Endothelial cell of umbilical vein (primary cell): ENCODE results near the gene FUT4. TPM values are rescaled to one million over a fixed set of nuclear protein-coding genes. Genes with fewer than 3 reads are reported as not detected.

Experiments
- BruUV-seq: library from RNA; stranded (reverse); fragments of 400-500 nt; replicated peaks from 2 replicates; lab custom pipeline; 2021; lab: Mats Ljungman, UMichigan
- CTCF ChIA-PET: fragments of 300-600, 350-600 bp; sonication (Branson Sonifier 250); formaldehyde crosslinking; loops from one replicate; lab custom pipeline; 2021; ENCODE audit warnings: antibody characterized with exemption, inconsistent platforms; lab: Charles Lee
- POLR2A ChIA-PET: fragments of 300-600, 350-600 bp; sonication (Branson Sonifier 250); formaldehyde crosslinking; loops from one replicate; lab custom pipeline; 2021; ENCODE audit warnings: antibody characterized with exemption, inconsistent platforms; lab: Charles Lee
- DNase-seq: peaks from one replicate; pipeline ENCODE4 v3.0.0-alpha.2; 2011; ENCODE audit warnings: low read depth, low spot score
- FAIRE-seq: peaks from 2 replicates; lab custom pipeline; 2011; peaks lifted over from hg19 to GRCh38; lab: Jason Lieb, UNC
- H2AFZ ChIP-seq: 2 replicates; pipeline ENCODE4 v1.6.0; 2012; ENCODE audit warnings: low read depth, low read length, control low read depth, inconsistent platforms
- H3K27ac ChIP-seq: 2 replicates; pipeline ENCODE4 v1.5.1; 2011; ENCODE audit warnings: low read depth, mild to moderate bottlenecking, control low read depth, low read length, moderate library complexity; ENCODE audit not compliant: insufficient read depth
- H3K27me3 ChIP-seq, 2 experiments: 2 replicates each; pipeline versions ENCODE4 v1.6.0 to v1.6.1; 2011; ENCODE audit warnings: low read length in 2 of 2, mixed read lengths in 1 of 2; ENCODE audit not compliant: control insufficient read depth in 2 of 2, insufficient read depth in 2 of 2
- H3K36me3 ChIP-seq, 2 experiments: 2 replicates in 1 of 2; 3 replicates in 1 of 2; pipeline ENCODE4 v1.5.1; 2011; ENCODE audit warnings: low read length in 2 of 2, mild to moderate bottlenecking in 1 of 2, moderate library complexity in 1 of 2; ENCODE audit not compliant: control insufficient read depth in 2 of 2, insufficient read depth in 2 of 2; ENCODE audit errors: extremely low read depth in 1 of 2
- H3K4me1 ChIP-seq: 3 replicates; pipeline ENCODE4 v1.5.1; 2011; ENCODE audit warnings: mild to moderate bottlenecking, low read length; ENCODE audit not compliant: control insufficient read depth, insufficient read depth; ENCODE audit errors: extremely low read depth
- H3K4me2 ChIP-seq: 2 replicates; pipeline ENCODE4 v1.6.1; 2011; ENCODE audit warnings: low read length, control low read depth, mixed read lengths; ENCODE audit not compliant: insufficient read depth
- H3K4me3 ChIP-seq, 3 experiments: fragments of 200-600 bp in 1 of 3; sonication (generic), shearing (Covaris generic) in 1 of 3; replicated peaks in 1 of 3; 2 replicates each; pipeline ENCODE4 v1.5.1; 2011 to 2016; ENCODE audit warnings: control low read depth in 3 of 3, low read length in 3 of 3, mild to moderate bottlenecking in 2 of 3, inconsistent platforms in 1 of 3, low read depth in 1 of 3, moderate library complexity in 1 of 3; ENCODE audit not compliant: insufficient read depth in 1 of 3
- H3K79me2 ChIP-seq: 2 replicates; pipeline ENCODE4 v1.6.0; 2012; ENCODE audit warnings: low read length, inconsistent platforms; ENCODE audit not compliant: control insufficient read depth, insufficient read depth
- H3K9ac ChIP-seq: replicated peaks from 2 replicates; pipeline ENCODE3; 2011; ENCODE audit warnings: low read length, control low read depth; ENCODE audit not compliant: insufficient read depth; ENCODE audit errors: extremely low read depth
- H3K9me1 ChIP-seq: replicated peaks from 3 replicates; pipeline ENCODE4 v1.6.0; 2011; ENCODE audit warnings: mild to moderate bottlenecking, low read length; ENCODE audit not compliant: control insufficient read depth, insufficient read depth; ENCODE audit errors: extremely low read depth
- H3K9me3 ChIP-seq: replicated peaks from 2 replicates; pipeline ENCODE4 v1.5.1; 2012; ENCODE audit warnings: low read length, inconsistent platforms; ENCODE audit not compliant: control insufficient read depth, insufficient read depth
- H4K20me1 ChIP-seq: replicated peaks from 2 replicates; pipeline ENCODE3; 2011; ENCODE audit warnings: mild to moderate bottlenecking, low read length; ENCODE audit not compliant: control insufficient read depth, insufficient read depth; ENCODE audit errors: extremely low read depth
- CTCF ChIP-seq, 2 donors: IDR thresholded peaks; 1 replicate in 1 of 2; 2 replicates in 1 of 2; pipeline ENCODE4 v1.5.1; 2011; ENCODE audit warnings: low read length in 2 of 2, mild to moderate bottlenecking in 2 of 2, moderate library complexity in 2 of 2, control low read depth in 1 of 2, inconsistent platforms in 1 of 2, low read depth in 1 of 2; ENCODE audit not compliant: insufficient read depth in 1 of 2; ENCODE audit errors: extremely low read depth in 1 of 2
- EZH2 ChIP-seq: IDR thresholded peaks from 2 replicates; pipeline ENCODE4 v1.6.1; 2012; ENCODE audit warnings: borderline replicate concordance, low read depth, mild to moderate bottlenecking, moderate library complexity, low read length, inconsistent platforms; ENCODE audit not compliant: severe bottlenecking
- FOS ChIP-seq: IDR thresholded peaks from 2 replicates; pipeline ENCODE4 v1.6.1; 2011; ENCODE audit warnings: mild to moderate bottlenecking, low read length, moderate library complexity, borderline replicate concordance; ENCODE audit not compliant: insufficient read depth
- GATA2 ChIP-seq: IDR thresholded peaks from 2 replicates; pipeline ENCODE4 v1.7.0; 2011; ENCODE audit warnings: low read depth, mild to moderate bottlenecking, moderate library complexity, mixed read lengths, low read length; ENCODE audit not compliant: insufficient read length, insufficient read depth
- JUN ChIP-seq: IDR thresholded peaks from 2 replicates; pipeline ENCODE4 v1.6.1; 2011; ENCODE audit warnings: borderline replicate concordance, low read depth; ENCODE audit not compliant: insufficient read length, insufficient read depth
- MAX ChIP-seq: IDR thresholded peaks from 2 replicates; pipeline ENCODE4 v1.6.1; 2011; ENCODE audit not compliant: insufficient read depth, insufficient read length
- MYC ChIP-seq: IDR thresholded peaks from one replicate; pipeline ENCODE4 v1.6.1; 2011; ENCODE audit warnings: mild to moderate bottlenecking, low read depth, low read length
- POLR2A ChIP-seq: IDR thresholded peaks from 2 replicates; pipeline ENCODE4 v1.6.1; 2012; ENCODE audit warnings: low read depth, mild to moderate bottlenecking, control low read depth, low read length
- POLR2AphosphoS5 ChIP-seq: IDR thresholded peaks from 2 replicates; pipeline ENCODE4 v1.6.1; 2012; ENCODE audit warnings: low read depth, mild to moderate bottlenecking, control low read depth, low read length, moderate library complexity; ENCODE audit not compliant: insufficient read depth
- dilution Hi-C: fragments of 300-500 bp; cut with MboI; formaldehyde crosslinking; loops from one replicate; pipeline ENCODE4 v1.15.0; 2019; ENCODE audit warnings: low sequenced_read_pairs; ENCODE audit not compliant: extremely low pct_ligation_motif_present
- intact Hi-C: fragments of 100-400 bp; cut with micrococcal nuclease; formaldehyde crosslinking; loops from one replicate; pipeline ENCODE4 v1.10.0; 2022
- polyA plus RNA-seq, 4 experiments: library from polyadenylated mRNA; depleted of rRNA in 3 of 4; stranded (reverse) in 3 of 4; unstranded in 1 of 4; fragments of >200 nt; gene quantifications; 2 replicates each; pipeline versions ENCODE4 v1.2.1 to v1.2.3, GENCODE V29; 2011 to 2012; ENCODE audit warnings: missing spikeins in 1 of 4
- total RNA-seq: library from RNA; stranded (reverse); gene quantifications from 2 replicates; pipeline ENCODE4 v1.2.3, GENCODE V29; 2021

Gene FUT4
- total and polyA plus RNA-seq, 2 donors (not counting 3 experiments of a cell fraction or from before 2014, with no cell fraction given) = 2.4 to 5.3 TPM

- Histone ChIP-seq H3K36me3 (no peaks in the 10 kb centered on the region), H2AFZ (no peak overlapping the region), H3K4me3 (no peak overlapping the region), H3K9ac (no peak overlapping the region), H3K79me2 (no peaks in the 10 kb centered on the region), H3K9me3 (no peaks in the 10 kb centered on the region), H3K4me2 (no peak overlapping the region), H4K20me1 (no peaks in the 10 kb centered on the region), H3K27ac (no peak overlapping the region), H3K4me1 (peaks cover 8% of the 10 kb centered on the region), H3K9me1 (no peaks in the 10 kb centered on the region), H3K27me3 (no peaks in the 10 kb centered on the region)
- FAIRE-seq = no peak
- ChIA-PET CTCF (interaction anchor here (1.0 kb wide), 1 partner anchor 9 kb away, joined by 3 read pairs; no protein-coding TSS in a partner anchor), POLR2A (no interaction called here)
- intact Hi-C loops = no loop called here
- BruUV-seq = no TSS peak
- TF ChIP-seq GATA2 = no peak
- no peak for TF ChIP-seq POLR2A
- TF ChIP-seq MAX = no peak
- TF ChIP-seq JUN = no peak
- no peak for TF ChIP-seq POLR2AphosphoS5
- no peak for TF ChIP-seq MYC
- no peak for TF ChIP-seq FOS
- TF ChIP-seq EZH2 = no peak
- no peak for TF ChIP-seq CTCF (IDR thresholded peaks at IDR 0.05; ENCODE audit: extremely low read depth in 1 of 2, insufficient read depth in 1 of 2, low read depth in 1 of 2, low read length in 2 of 2)
- no peak for DNase-seq
- dilution Hi-C loops = no loop called here
Observed at GRCh38 chr11:94581926-94582325, 38.2 kb downstream of the FUT4 start.
